ENCODE measurements around the gene CYTH3.
A peak's percentile ranks its signal among the peaks of the same experiment; 100 is the strongest.

The CYTH3 gene

DNA sequence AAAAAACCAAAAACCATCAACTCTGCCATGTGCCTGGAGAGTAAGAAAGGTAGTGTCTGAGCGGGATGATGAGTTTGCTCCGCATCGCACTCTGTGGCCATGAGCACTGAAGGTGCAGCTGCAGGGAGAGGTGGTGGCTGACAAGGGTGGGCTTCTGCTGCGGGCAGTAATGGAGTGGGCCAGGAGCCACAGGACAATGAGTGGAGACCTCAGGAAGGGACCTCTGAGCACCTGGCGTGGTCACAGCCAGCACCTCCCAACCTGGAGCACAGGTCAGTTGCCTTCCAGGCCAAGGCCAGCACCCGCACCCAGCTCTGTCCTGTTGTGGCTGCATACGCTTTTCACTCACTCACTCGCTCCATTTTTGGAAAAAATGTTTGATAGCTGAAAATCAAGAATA is 125.8 kb downstream of the CYTH3 start:
- DNase-seq = no peak

GRCh38 chr7:6143997-6144396 is 128.4 kb downstream of the CYTH3 start:
- no peak for DNase-seq

- DNase-seq = peak; percentile 36
Measured at GRCh38 chr7:6142871-6143380, 129.5 kb downstream of the CYTH3 start.

- DNase-seq = peak; percentile 23
Measured at GRCh38 chr7:6139189-6139996, 133.0 kb downstream of the CYTH3 start.

DNA sequence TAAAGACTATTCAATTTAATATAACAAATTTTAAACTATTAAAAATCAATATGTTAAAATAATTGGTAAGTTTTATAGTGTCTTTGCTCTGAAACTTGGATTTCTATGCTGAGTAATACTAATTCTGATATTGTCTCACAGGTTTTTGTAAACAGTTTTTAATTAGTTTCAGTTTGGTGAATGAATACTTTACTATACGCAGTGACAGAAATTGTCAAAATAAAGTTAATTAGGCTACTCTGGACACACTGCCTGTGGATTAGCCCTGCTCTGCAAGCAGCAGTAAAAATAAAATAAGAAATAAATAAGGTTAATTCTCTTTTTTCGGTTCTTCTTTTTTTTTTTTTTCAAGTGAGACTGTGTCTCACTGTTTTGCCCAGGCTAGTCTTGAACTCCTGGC is 135.9 kb downstream of the CYTH3 start:
- DNase-seq = no peak

DNA sequence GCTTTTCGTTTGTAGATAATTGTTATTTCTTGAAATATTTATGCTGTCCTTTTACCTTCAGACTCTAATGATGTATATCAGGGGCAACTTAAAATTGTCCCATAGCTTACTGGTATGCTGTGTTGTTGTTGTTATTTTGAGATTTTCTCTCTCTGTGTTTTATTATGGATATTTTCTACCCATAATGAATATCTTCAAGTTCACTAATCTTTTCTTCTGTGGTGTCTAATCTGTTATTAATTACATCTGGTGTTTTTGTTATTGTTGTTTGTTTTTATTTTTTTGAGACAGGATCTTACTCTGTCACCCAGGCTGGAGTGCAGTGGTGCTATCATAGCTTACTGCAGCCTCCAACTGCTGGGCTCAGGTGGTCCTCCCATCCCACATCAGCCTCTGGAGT is 139.2 kb downstream of the CYTH3 start:
- DNase-seq = no peak

- no peak for DNase-seq
Measured at GRCh38 chr7:6130007-6130587, 142.3 kb downstream of the CYTH3 start.

- no peak for DNase-seq
Measured at GRCh38 chr7:6128205-6128604, 144.2 kb downstream of the CYTH3 start.

DNA sequence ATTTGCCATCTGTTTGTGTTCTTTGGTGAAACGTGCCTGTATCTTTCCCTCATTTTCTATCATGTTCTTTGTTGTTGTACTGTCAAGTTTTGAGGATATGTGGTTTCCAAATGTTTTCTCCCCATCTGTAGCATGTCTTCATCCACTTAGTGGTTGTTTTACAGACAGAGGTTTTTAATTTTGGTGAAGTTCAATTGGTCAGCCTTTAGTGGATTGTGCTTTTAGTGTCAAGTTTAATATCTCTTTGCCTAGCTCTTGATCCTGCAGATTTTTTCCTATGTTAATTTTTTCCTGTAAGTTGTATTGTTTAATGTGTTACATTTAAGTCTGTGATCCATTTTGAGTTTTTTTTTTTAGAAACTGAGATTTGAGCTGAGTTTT is 145.3 kb downstream of the CYTH3 start:
- no peak for DNase-seq

DNA sequence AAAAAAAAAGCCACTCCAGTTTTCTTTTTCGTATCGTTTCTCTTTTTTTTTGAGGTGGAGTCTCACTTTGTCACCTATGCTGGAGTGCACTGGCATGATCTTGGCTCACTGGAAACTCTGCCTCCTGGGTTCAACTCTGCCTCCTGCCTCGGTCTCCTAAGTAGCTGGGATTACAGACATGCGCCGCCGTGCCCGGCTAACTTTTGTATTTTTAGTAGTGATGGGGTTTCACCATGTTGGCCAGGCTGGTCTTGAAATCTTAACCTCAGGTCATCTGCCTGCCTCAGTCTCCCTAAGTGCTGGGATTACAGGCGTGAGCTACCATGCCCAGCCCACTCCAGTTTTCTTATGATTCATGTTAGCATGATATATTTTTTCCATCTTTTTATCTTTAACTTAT is 148.6 kb downstream of the CYTH3 start:
- DNase-seq = no peak

DNA sequence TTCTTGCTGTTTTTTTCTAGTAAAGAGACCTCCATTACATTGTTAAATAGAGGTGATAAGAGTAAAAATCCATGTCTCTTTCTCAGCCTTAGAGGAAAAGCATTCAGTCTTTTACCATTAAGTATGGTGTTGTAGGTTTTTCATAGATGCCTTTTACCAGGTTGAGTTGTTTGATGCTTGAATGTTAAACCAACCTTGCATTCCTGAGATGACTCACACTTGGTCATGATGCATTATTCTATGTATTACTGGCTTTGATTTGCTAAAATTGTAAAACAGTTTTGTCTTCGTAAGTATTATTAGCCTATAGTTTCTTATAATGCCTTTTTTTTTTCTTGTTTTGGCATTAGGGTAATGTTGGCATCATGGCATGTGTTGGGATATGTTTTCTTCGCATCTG is 151.3 kb downstream of the CYTH3 start:
- DNase-seq = no peak

DNA sequence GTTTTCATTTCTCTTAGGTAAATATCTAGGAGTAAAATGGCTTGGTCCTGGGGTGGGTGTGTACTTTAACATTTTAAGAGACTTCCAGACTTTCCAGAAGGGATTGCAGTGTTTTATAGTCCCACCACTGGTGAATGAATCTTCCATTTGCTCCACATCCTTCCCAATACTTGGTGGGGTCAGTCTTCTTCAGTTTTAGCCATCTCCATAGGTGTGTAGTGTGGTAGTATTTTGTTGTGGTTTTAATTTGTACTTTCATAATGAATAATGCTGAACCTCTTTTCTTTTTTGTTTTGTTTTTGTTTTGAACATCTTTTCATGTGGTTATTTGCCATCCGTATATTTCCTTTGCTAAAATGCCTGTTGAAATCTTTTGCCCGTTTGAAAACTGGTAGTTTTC is 154.9 kb downstream of the CYTH3 start:
- no peak for DNase-seq

- DNase-seq = no peak
Measured at GRCh38 chr7:6116211-6116610, 156.2 kb downstream of the CYTH3 start.
